Retinal pigment epithelial cell (primary cell): ENCODE measurements around the gene UCN2.

Experiments used
- DNase-seq: peaks from one replicate; pipeline ENCODE4 v3.0.0-alpha.2; 2010; ENCODE audit warnings: low read depth
- H3K4me3 ChIP-seq: 2 replicates; pipeline ENCODE4 v1.5.1; 2011; ENCODE audit warnings: mild to moderate bottlenecking, low read length, control low read depth, moderate library complexity
- TF ChIP-seq, protein P1 (sequence below): conservative IDR thresholded peaks from 2 replicates; pipeline ENCODE4 v1.5.1; 2011; ENCODE audit warnings: low read depth, low read length, control low read depth, inconsistent platforms

Gene UCN2

DNA sequence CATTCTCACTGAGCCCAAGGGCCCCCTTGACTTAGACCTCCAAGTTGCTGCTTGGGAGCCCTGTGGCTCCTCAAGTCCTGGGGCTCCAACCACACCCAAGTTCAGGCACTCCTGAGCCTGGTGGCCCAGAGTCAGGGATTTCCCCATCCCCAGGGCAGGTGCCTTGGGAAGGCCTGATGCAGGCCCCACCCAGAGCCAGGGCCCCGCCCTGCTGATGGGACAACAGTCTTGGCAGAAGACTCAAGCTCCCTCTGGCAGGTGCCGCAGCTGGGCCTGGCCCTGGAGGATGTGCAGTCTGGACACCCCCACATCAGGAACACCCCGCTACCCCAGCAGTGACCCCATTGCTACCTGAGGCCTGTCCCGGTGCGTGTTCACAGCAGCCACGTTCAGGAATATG lies 41.9 kb downstream of the UCN2 start:
- TF ChIP-seq, protein P1, sequence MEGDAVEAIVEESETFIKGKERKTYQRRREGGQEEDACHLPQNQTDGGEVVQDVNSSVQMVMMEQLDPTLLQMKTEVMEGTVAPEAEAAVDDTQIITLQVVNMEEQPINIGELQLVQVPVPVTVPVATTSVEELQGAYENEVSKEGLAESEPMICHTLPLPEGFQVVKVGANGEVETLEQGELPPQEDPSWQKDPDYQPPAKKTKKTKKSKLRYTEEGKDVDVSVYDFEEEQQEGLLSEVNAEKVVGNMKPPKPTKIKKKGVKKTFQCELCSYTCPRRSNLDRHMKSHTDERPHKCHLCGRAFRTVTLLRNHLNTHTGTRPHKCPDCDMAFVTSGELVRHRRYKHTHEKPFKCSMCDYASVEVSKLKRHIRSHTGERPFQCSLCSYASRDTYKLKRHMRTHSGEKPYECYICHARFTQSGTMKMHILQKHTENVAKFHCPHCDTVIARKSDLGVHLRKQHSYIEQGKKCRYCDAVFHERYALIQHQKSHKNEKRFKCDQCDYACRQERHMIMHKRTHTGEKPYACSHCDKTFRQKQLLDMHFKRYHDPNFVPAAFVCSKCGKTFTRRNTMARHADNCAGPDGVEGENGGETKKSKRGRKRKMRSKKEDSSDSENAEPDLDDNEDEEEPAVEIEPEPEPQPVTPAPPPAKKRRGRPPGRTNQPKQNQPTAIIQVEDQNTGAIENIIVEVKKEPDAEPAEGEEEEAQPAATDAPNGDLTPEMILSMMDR: no peak
- no peak overlapping the region for H3K4me3 ChIP-seq
- no peak for DNase-seq

- no peak for DNase-seq
- TF ChIP-seq, protein P1: no peak
- no peak overlapping the region for H3K4me3 ChIP-seq
Observed at GRCh38 chr3:48519277-48519643, 44.3 kb downstream of the UCN2 start.

GRCh38 chr3:48518638-48519276 lies 44.8 kb downstream of the UCN2 start:
- TF ChIP-seq, protein P1: no peak
- no peak overlapping the region for H3K4me3 ChIP-seq
- DNase-seq: no peak

DNA sequence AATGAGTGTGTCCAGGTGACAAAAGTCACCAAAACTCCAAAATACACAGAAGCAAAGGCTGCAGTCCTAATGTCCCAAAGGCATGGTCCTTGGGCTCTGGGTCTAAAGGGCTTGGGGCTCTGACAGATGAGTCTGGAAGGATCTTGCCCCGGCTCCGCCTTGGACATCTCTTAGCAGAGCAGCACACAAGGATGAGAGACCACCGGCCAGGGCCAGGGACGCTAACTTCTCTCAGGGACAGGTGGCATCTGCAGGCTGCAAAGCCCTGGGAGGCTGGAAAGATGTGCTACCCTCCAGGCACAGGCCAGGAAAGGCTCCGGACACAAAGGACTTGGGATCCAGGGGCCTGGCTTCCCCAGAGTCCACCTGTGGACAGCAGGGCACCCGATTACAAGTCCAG lies 45.5 kb downstream of the UCN2 start:
- no peak overlapping the region for H3K4me3 ChIP-seq
- TF ChIP-seq, protein P1: no peak
- no peak for DNase-seq

- DNase-seq: no peak
- TF ChIP-seq, protein P1: no peak
- H3K4me3 ChIP-seq: no peak overlapping the region
Observed at GRCh38 chr3:48516571-48516970, 47.0 kb downstream of the UCN2 start.

GRCh38 chr3:48514431-48515227 lies 49.0 kb downstream of the UCN2 start:
- TF ChIP-seq, protein P1: no peak
- no peak overlapping the region for H3K4me3 ChIP-seq
- DNase-seq: no peak
